Smooth muscle cell (in vitro differentiated cells): ENCODE data around the gene PALD1. TPM values are rescaled to one million over a fixed set of nuclear protein-coding genes. Genes with fewer than 3 reads are reported as not detected.

ENCODE experiments used
- DNase-seq: peaks from one replicate; lab custom pipeline; 2025; ENCODE audit not compliant: unreplicated experiment; lab: John Stamatoyannopoulos, UW
- H2AFZ ChIP-seq: fragments of 200-600 bp; sonication (generic); 2 replicates; pipeline ENCODE4 v1.6.0; 2016; ENCODE audit warnings: antibody characterized with exemption, low read depth, mild to moderate bottlenecking
- H3F3A ChIP-seq: fragments of 200-600 bp; sonication (generic); 2 replicates; pipeline ENCODE4 v1.6.0; 2017; ENCODE audit warnings: antibody characterized with exemption, low read depth
- H3K27ac ChIP-seq: fragments of 200-600 bp; sonication (generic); 2 replicates; pipeline ENCODE4 v1.5.1; 2016; ENCODE audit warnings: low read depth, mild to moderate bottlenecking
- H3K27me3 ChIP-seq: fragments of 200-600 bp; sonication (generic); 2 replicates; pipeline ENCODE4 v1.6.1; 2016; ENCODE audit warnings: low read depth, mild to moderate bottlenecking
- H3K36me3 ChIP-seq: fragments of 200-600 bp; sonication (generic); 2 replicates; pipeline ENCODE4 v1.5.1; 2016; ENCODE audit warnings: low read depth
- H3K4me1 ChIP-seq: fragments of 200-600 bp; sonication (generic); 2 replicates; pipeline ENCODE4 v1.5.1; 2016; ENCODE audit warnings: low read depth
- H3K4me2 ChIP-seq: fragments of 200-600 bp; sonication (generic); 2 replicates; pipeline ENCODE4 v1.6.0; 2016; ENCODE audit warnings: mild to moderate bottlenecking
- H3K4me3 ChIP-seq: fragments of 200-600 bp; sonication (generic); 2 replicates; pipeline ENCODE4 v1.5.1; 2016; ENCODE audit warnings: mild to moderate bottlenecking
- H3K79me2 ChIP-seq: fragments of 200-600 bp; sonication (generic); 2 replicates; pipeline ENCODE4 v1.6.0; 2016; ENCODE audit warnings: low read depth, mild to moderate bottlenecking
- H3K9ac ChIP-seq: fragments of 200-600 bp; sonication (generic); 2 replicates; pipeline ENCODE4 v1.6.0; 2016; ENCODE audit warnings: low read depth
- H3K9me3 ChIP-seq: fragments of 200-600 bp; sonication (generic); replicated peaks from 2 replicates; pipeline ENCODE4 v1.5.1; 2016; ENCODE audit warnings: low read depth
- H4K20me1 ChIP-seq: fragments of 200-600 bp; sonication (generic); 2 replicates; pipeline ENCODE4 v1.6.0; 2016; ENCODE audit warnings: low read depth
- WGBS: methylation state at CpG from one replicate; pipeline ENCODE4 v1.1.7; 2016; ENCODE audit warnings: low lambda C conversion rate; 5-methylcytosine and 5-hydroxymethylcytosine counted together
- polyA plus RNA-seq: library from polyadenylated mRNA; unstranded; fragments of >200 nt; fragmentation: Nextera tagmentation; extraction: Ambion mirVana; gene quantifications from 2 replicates; pipeline ENCODE4 v1.2.1, GENCODE V29; 2016
- total RNA-seq: library from RNA; depleted of rRNA; stranded (reverse); fragments of >200 nt; gene quantifications from 2 replicates; pipeline ENCODE4 v1.2.3, GENCODE V29; 2014
- TF ChIP-seq, protein P1 (sequence below): fragments of 200-600 bp; sonication (generic); IDR thresholded peaks from 2 replicates; pipeline ENCODE4 v1.5.1; 2017; ENCODE audit warnings: borderline replicate concordance, mild to moderate bottlenecking, antibody characterized with exemption; ENCODE audit not compliant: insufficient read depth, poor library complexity, severe bottlenecking

The PALD1 gene
- total and polyA plus RNA-seq, 2 experiments from 2014 or later, result 1.4 to 2.2 TPM

DNA sequence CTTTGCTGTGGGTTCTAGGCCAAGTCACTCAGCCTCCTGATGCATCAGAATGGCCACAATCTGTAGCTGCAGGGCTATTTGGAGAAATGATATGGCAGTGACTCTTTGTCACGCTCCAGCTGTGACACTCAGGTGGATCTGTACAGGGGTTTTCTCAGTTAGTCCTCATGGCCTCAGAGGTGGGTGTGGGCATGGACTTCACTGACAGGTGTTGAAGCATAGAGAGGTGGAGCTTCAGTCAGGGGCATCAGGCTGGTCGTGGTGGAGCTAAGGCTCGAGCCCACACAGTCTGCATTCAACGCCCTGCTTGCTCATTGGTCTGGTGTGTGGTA, 21.2 kb downstream of the PALD1 start:
- Histone ChIP-seq H3F3A (no peaks in the 10 kb centered on the region), H3K79me2 (no peaks in the 10 kb centered on the region), H3K4me2 (no peak overlapping the region), H3K27me3 (no peaks in the 10 kb centered on the region), H3K4me3 (no peak overlapping the region), H3K9me3 (no peaks in the 10 kb centered on the region), H3K9ac (no peak overlapping the region), H2AFZ (no peak overlapping the region), H4K20me1 (no peaks in the 10 kb centered on the region), H3K4me1 (peaks cover 8% of the 10 kb centered on the region), H3K36me3 (no peaks in the 10 kb centered on the region), H3K27ac (no peak overlapping the region)
- no peak for DNase-seq
- TF ChIP-seq, protein P1, sequence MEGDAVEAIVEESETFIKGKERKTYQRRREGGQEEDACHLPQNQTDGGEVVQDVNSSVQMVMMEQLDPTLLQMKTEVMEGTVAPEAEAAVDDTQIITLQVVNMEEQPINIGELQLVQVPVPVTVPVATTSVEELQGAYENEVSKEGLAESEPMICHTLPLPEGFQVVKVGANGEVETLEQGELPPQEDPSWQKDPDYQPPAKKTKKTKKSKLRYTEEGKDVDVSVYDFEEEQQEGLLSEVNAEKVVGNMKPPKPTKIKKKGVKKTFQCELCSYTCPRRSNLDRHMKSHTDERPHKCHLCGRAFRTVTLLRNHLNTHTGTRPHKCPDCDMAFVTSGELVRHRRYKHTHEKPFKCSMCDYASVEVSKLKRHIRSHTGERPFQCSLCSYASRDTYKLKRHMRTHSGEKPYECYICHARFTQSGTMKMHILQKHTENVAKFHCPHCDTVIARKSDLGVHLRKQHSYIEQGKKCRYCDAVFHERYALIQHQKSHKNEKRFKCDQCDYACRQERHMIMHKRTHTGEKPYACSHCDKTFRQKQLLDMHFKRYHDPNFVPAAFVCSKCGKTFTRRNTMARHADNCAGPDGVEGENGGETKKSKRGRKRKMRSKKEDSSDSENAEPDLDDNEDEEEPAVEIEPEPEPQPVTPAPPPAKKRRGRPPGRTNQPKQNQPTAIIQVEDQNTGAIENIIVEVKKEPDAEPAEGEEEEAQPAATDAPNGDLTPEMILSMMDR, result no peak
- WGBS, result 89% methylated on average over 4 of the region's 4 CpGs

DNA sequence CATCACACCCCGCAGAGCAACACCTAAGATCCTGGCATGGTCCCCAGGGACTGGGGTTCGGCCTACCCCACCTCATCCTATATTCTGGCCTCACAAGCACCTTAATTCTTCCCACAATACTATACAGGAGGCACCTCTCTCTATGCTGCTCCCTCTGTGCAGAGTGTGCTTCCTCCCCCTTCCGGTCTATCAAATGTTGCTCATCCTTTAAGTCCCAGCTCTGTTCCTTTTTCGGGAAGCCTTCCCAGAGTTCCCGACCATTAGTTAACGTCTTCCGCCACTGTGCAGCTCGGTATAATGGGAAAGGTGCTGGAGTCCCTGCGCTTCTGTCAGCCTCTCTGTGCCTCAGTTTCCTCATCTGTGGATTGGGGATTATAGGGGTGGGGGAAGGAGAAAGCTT, 21.8 kb downstream of the PALD1 start:
- TF ChIP-seq, protein P1, result no peak
- Histone ChIP-seq H3K27me3 (no peaks in the 10 kb centered on the region), H3K27ac (no peak overlapping the region), H3K4me2 (no peak overlapping the region), H3K79me2 (no peaks in the 10 kb centered on the region), H3K4me1 (peaks cover 8% of the 10 kb centered on the region), H3K36me3 (no peaks in the 10 kb centered on the region), H3K9me3 (no peaks in the 10 kb centered on the region), H3K9ac (no peak overlapping the region), H2AFZ (no peak overlapping the region), H3F3A (no peaks in the 10 kb centered on the region), H4K20me1 (no peaks in the 10 kb centered on the region), H3K4me3 (no peak overlapping the region)
- no peak for DNase-seq
- WGBS, result 96% methylated on average over 9 of the region's 9 CpGs

DNA sequence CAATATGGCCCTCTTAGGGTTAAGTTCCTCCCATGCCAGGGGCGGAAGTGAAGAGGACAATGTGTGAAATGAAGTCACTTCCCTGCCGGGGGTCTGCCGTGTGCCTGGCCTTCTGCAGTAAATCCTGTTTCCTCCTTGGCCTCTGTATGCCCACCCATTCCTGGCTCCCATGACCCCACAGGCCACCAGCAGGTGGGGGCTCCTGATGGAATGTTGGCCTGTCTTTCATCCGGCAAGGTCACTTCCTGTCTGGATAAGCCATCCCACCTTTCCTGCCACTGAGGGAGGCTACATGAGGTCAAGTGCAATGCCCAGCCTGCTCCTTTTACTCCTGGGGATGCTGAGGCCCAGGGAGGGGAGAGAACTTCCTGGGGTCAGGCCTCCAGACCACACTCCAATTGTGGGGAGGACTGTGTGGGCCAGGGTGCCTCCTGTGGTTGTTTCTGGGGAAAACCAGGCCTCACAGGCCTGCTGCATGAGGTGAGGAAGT, 22.3 kb downstream of the PALD1 start:
- DNase-seq, result no peak
- Histone ChIP-seq H3K9ac (no peak overlapping the region), H3K4me3 (no peak overlapping the region), H4K20me1 (no peaks in the 10 kb centered on the region), H3K4me2 (no peak overlapping the region), H3K79me2 (no peaks in the 10 kb centered on the region), H3K27me3 (no peaks in the 10 kb centered on the region), H3F3A (no peaks in the 10 kb centered on the region), H2AFZ (no peak overlapping the region), H3K4me1 (peaks cover 8% of the 10 kb centered on the region), H3K36me3 (no peaks in the 10 kb centered on the region), H3K27ac (no peak overlapping the region), H3K9me3 (no peaks in the 10 kb centered on the region)
- TF ChIP-seq, protein P1, result no peak
- 66% methylated on average over 4 of the region's 4 CpGs for WGBS

DNA sequence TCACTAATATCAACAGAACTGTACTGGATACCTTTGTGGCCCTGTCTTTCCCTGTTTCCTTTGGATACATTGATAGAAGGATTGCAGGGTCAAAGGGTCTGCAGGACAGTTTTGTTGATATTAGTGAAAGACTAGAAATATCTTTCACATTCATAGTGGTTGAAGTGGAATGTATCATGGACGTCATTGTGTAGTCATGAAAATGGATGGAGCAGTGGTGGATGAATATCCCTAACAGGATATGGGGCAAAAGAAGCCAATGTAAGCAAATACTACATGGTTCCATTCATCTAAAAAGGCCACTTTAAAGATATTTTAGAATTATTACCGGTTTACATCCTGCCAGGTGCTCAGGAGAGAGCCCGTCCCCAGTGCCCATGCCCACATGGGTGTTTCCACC, 23.8 kb downstream of the PALD1 start:
- H2AFZ ChIP-seq, result no peak overlapping the region
- no peak overlapping the region for H3K4me3 ChIP-seq
- H4K20me1 ChIP-seq, result no peaks in the 10 kb centered on the region
- no peaks in the 10 kb centered on the region for H3K9me3 ChIP-seq
- WGBS, result 89% methylated on average over 3 of the region's 3 CpGs
- peaks cover 8% of the 10 kb centered on the region for H3K4me1 ChIP-seq
- no peaks in the 10 kb centered on the region for H3K36me3 ChIP-seq
- TF ChIP-seq, protein P1, result no peak
- no peak overlapping the region for H3K9ac ChIP-seq
- H3K27me3 ChIP-seq, result no peaks in the 10 kb centered on the region
- H3K27ac ChIP-seq, result no peak overlapping the region
- H3K79me2 ChIP-seq, result no peaks in the 10 kb centered on the region
- no peaks in the 10 kb centered on the region for H3F3A ChIP-seq
- H3K4me2 ChIP-seq, result no peak overlapping the region
- DNase-seq, result no peak
